Measurements from ENCODE around the gene LYPD5. TPM values are rescaled to one million over a fixed set of nuclear protein-coding genes. Genes with fewer than 3 reads are reported as not detected.
A peak's percentile ranks its signal among the peaks of the same experiment; 100 is the strongest.

Gene LYPD5
- total RNA-seq, 1 donor: 0.72 TPM

DNA sequence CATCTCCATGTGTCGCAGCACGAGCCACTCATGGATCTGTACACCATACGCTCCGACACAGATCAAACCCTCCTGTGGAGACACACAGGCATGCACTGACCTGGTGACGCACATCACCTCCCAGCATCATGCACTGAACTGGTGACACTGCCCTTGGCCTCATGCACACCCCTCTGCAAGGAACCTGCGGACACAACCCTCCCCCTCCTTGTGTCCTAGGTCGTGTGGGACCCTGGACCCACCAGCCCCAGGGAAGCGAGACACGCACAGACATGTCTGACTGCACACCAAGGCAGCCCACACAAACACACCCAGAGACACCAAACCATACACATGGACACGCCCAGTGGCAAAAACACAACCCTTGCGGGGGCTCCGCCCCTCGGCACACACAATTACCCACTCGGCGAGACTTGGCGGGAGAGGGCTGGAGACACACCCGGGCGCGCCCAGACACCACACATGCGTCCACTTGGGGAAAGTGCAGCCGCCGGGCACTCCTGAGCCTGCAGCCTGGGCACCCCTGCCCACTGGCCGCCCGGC is 19.5 kb downstream of the LYPD5 start:
- peaks cover 27% of the 10 kb centered on the region for H3K79me2 ChIP-seq (ENCODE audit: insufficient read depth, low read length)
- H3K27ac ChIP-seq (ENCODE audit: low read depth, low read length): no peak overlapping the region
- TF ChIP-seq, protein P1, sequence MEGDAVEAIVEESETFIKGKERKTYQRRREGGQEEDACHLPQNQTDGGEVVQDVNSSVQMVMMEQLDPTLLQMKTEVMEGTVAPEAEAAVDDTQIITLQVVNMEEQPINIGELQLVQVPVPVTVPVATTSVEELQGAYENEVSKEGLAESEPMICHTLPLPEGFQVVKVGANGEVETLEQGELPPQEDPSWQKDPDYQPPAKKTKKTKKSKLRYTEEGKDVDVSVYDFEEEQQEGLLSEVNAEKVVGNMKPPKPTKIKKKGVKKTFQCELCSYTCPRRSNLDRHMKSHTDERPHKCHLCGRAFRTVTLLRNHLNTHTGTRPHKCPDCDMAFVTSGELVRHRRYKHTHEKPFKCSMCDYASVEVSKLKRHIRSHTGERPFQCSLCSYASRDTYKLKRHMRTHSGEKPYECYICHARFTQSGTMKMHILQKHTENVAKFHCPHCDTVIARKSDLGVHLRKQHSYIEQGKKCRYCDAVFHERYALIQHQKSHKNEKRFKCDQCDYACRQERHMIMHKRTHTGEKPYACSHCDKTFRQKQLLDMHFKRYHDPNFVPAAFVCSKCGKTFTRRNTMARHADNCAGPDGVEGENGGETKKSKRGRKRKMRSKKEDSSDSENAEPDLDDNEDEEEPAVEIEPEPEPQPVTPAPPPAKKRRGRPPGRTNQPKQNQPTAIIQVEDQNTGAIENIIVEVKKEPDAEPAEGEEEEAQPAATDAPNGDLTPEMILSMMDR (IDR thresholded peaks at IDR 0.05; ENCODE audit: extremely low read depth, low read depth, low read length): no peak
- no peak overlapping the region for H3K4me2 ChIP-seq (ENCODE audit: insufficient read depth, low read length)
- H3K4me1 ChIP-seq (ENCODE audit: insufficient read depth, low read length): peaks cover 37% of the 10 kb centered on the region
- DNase-seq (ENCODE audit: insufficient read length, low spot score, missing footprints): peak; percentile 71
- no peak overlapping the region for H3K4me3 ChIP-seq (ENCODE audit: insufficient read depth, low read length)
- H3K9me3 ChIP-seq (ENCODE audit: low read depth, low read length): no peaks in the 10 kb centered on the region
- H4K20me1 ChIP-seq (ENCODE audit: insufficient read depth, low read length): no peaks in the 10 kb centered on the region
- no peaks in the 10 kb centered on the region for H3K36me3 ChIP-seq (ENCODE audit: insufficient read depth, low read length)
- no peak overlapping the region for H2AFZ ChIP-seq (ENCODE audit: low read length)
- no peaks in the 10 kb centered on the region for H3K27me3 ChIP-seq (ENCODE audit: insufficient read depth, low read length)

DNA sequence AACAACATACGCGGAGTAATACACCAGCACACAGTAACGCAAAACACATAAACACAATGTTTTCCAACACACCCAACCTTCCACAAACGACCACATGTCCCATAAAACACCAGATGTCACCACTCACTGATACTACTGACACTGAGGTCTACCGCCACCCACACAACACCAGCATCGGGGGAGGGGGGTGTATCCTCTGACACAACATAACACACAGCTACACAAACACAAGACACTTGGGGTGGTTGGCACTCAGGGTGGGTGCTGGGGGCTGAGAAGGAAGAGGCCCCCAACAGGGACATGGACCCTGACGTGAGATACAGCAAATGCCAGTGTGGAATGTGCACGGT is 20.0 kb downstream of the LYPD5 start:
- H2AFZ ChIP-seq (ENCODE audit: low read length): no peak overlapping the region
- H3K4me3 ChIP-seq (ENCODE audit: insufficient read depth, low read length): no peak overlapping the region
- no peak overlapping the region for H3K4me2 ChIP-seq (ENCODE audit: insufficient read depth, low read length)
- H3K4me1 ChIP-seq (ENCODE audit: insufficient read depth, low read length): peaks cover 41% of the 10 kb centered on the region
- no peaks in the 10 kb centered on the region for H3K36me3 ChIP-seq (ENCODE audit: insufficient read depth, low read length)
- TF ChIP-seq, protein P1 (IDR thresholded peaks at IDR 0.05; ENCODE audit: extremely low read depth, low read depth, low read length): no peak
- H3K27me3 ChIP-seq (ENCODE audit: insufficient read depth, low read length): no peaks in the 10 kb centered on the region
- peaks cover 27% of the 10 kb centered on the region for H3K79me2 ChIP-seq (ENCODE audit: insufficient read depth, low read length)
- DNase-seq (ENCODE audit: insufficient read length, low spot score, missing footprints): peak; percentile 36
- H3K27ac ChIP-seq (ENCODE audit: low read depth, low read length): no peak overlapping the region
- no peaks in the 10 kb centered on the region for H3K9me3 ChIP-seq (ENCODE audit: low read depth, low read length)
- no peaks in the 10 kb centered on the region for H4K20me1 ChIP-seq (ENCODE audit: insufficient read depth, low read length)

DNA sequence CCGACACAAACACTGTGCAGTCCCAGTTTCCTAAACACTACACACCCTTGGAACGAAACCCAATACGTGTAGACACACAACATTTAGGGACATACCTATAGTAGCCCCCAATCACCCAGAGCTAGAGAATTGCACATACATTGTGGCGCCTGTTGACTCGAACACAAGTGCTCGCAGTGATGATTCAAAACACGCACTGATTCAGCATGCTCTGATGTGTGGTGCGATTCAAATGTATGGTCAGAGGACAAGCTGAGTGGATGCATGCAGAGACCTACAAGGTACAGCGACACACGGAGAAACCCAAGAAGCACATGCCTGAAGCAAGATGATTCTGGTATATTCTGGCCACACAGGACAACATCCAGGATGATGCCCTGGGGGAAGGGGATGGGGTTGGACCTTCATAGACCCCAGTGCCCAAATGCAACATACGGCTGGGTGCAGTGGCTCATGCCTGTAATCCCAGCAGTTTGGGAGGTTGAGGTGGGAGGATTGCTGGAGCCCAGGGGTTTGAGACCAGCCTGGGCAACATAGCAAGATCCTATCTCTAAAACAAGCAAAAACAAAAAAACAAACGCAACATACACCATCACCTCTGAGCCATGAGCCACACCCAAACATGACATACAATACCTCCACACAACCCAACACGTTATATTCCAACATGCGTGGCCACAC is 20.5 kb downstream of the LYPD5 start:
- Histone ChIP-seq H3K27ac (ENCODE audit: low read depth, low read length) (no peak overlapping the region), H3K4me1 (ENCODE audit: insufficient read depth, low read length) (peaks cover 43% of the 10 kb centered on the region), H3K9me3 (ENCODE audit: low read depth, low read length) (no peaks in the 10 kb centered on the region), H3K4me3 (ENCODE audit: insufficient read depth, low read length) (no peak overlapping the region), H3K79me2 (ENCODE audit: insufficient read depth, low read length) (peaks cover 29% of the 10 kb centered on the region), H3K27me3 (ENCODE audit: insufficient read depth, low read length) (no peaks in the 10 kb centered on the region), H2AFZ (ENCODE audit: low read length) (no peak overlapping the region), H3K36me3 (ENCODE audit: insufficient read depth, low read length) (no peaks in the 10 kb centered on the region), H3K4me2 (ENCODE audit: insufficient read depth, low read length) (no peak overlapping the region), H4K20me1 (ENCODE audit: insufficient read depth, low read length) (no peaks in the 10 kb centered on the region)
- TF ChIP-seq, protein P1 (IDR thresholded peaks at IDR 0.05; ENCODE audit: extremely low read depth, low read depth, low read length): no peak
- peak; percentile 65 for DNase-seq (ENCODE audit: insufficient read length, low spot score, missing footprints)

DNA sequence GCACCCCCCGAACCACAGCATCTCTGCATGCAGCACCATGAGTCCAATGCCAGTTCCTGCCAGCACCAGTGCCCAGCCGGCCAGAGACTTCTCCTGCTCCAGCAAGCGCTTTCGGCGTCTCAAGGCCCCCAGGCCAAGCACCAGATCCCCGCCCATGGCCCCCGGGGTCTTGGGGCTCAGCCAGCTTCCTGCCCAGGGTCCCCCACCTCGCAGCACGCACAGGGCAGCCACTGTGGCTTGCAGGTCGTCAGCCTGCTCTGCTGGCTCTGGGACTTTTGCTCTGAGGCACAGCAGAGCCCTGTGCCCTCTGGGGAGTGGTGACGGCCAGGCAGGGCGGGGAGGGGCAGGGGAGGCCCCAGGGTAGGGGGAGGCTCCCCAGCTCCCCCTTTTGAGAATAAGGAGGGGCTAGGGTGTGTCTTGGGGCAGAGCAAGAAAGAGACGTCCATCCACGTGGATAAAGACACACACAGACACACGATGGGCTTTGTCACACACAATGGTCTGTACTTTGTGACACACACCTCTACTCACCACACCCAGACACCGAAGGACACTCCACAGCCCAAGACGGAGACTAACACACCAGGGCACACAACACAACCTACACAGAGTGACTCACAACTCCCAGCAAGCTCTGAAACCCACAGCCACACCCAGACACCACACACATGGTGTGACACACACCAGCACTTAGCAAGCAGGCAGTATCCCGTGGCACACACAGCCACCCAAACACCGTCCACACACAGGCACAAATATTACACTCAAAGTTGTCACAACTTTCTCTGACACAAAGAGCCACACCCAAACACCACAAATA is 21.3 kb downstream of the LYPD5 start, which contains the start of gene KCNN4:
Gene KCNN4, minus strand, starts transcription at position 268 of the 820 bp plus-strand sequence. Its CDS starts 112 bp downstream, at position 156.
- peaks cover 43% of the 10 kb centered on the region for H3K4me1 ChIP-seq (ENCODE audit: insufficient read depth, low read length)

More for the DNA sequence above, 21.3 kb downstream of the LYPD5 start, which contains the start of gene KCNN4:
- H3K4me3 ChIP-seq (ENCODE audit: insufficient read depth, low read length): peak within 1 kb of the TSS; percentile 71
- TF ChIP-seq, protein P1 (IDR thresholded peaks at IDR 0.05; ENCODE audit: extremely low read depth, low read depth, low read length): no peak
- H3K27ac ChIP-seq (ENCODE audit: low read depth, low read length): peak within 1 kb of the TSS; percentile 10
- peak; percentile 93 for DNase-seq (ENCODE audit: insufficient read length, low spot score, missing footprints)
- no peaks in the 10 kb centered on the region for H3K27me3 ChIP-seq (ENCODE audit: insufficient read depth, low read length)
- peaks cover 33% of the 10 kb centered on the region for H3K79me2 ChIP-seq (ENCODE audit: insufficient read depth, low read length)
- H4K20me1 ChIP-seq (ENCODE audit: insufficient read depth, low read length): no peaks in the 10 kb centered on the region
- no peaks in the 10 kb centered on the region for H3K9me3 ChIP-seq (ENCODE audit: low read depth, low read length)
- peak within 1 kb of the TSS; percentile 58 for H2AFZ ChIP-seq (ENCODE audit: low read length)
- H3K36me3 ChIP-seq (ENCODE audit: insufficient read depth, low read length): no peaks in the 10 kb centered on the region
- H3K4me2 ChIP-seq (ENCODE audit: insufficient read depth, low read length): peak within 1 kb of the TSS; percentile 72
